ENCODE results near the gene EPO.

The EPO gene

DNA sequence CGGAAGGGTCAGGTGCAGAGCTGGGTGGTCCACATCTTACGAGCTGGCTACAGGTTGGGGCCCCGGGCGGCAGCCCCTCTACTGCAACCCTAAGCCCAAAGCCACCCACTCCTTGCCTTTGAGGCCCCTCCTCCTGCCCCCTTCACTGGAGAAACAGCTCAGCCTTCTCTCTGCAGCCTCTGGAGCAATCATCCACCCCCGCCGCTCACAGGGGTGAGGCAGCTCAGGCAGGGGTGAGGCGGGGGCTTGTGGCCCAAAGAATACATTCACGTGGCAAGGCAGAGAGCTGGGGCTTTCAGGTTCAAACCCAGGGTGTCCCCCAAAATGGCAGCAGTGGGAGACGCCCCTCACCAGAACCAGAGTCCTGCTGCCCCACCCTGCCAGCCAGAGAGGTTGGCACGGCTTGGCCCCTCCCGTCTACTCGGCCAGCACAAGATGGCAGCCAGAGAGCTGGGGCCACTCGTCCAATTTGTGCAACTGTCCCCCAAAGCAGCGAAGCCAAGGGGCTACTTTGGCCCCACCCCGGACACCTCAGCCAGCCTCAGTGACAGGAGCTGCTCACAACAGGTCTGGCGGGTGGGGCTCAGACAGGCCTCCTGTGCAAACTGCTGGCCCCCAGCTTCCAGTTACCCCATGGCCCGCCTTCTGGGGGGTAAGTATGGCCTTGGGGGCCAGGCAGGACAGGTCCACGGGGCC lies 39.5 kb upstream of the EPO start:
- Histone ChIP-seq H3K9ac (ENCODE audit: low read length) (no peak overlapping the region), H3K9me2 (replicated peaks; ENCODE audit: insufficient read depth, low read length) (no peaks in the 10 kb centered on the region), H3K9me3 (replicated peaks; ENCODE audit: insufficient read depth, low read length) (no peaks in the 10 kb centered on the region), H3F3A (ENCODE audit: insufficient read depth, low read length) (peaks cover 8% of the 10 kb centered on the region; the same call in 1 of the 2 replicates), H3K36me3 (replicated peaks; ENCODE audit: insufficient read depth, low read length) (no peaks in the 10 kb centered on the region), H4K20me1 (ENCODE audit: insufficient read depth, low read length) (no peaks in the 10 kb centered on the region), H3K4me2 (ENCODE audit: low read depth, low read length) (no peak overlapping the region), H3K27ac (ENCODE audit: low read length) (no peak overlapping the region), H2AFZ (ENCODE audit: low read length) (no peak overlapping the region), H3K27me3 (replicated peaks; ENCODE audit: insufficient read depth, low read length) (no peaks in the 10 kb centered on the region), H3K79me2 (ENCODE audit: low read length) (peaks cover 27% of the 10 kb centered on the region), H3K4me1 (ENCODE audit: low read length) (no peaks in the 10 kb centered on the region), H3K4me3 (ENCODE audit: low read length) (no peak overlapping the region)
- no peak for DNase-seq
- TF ChIP-seq, protein P1, sequence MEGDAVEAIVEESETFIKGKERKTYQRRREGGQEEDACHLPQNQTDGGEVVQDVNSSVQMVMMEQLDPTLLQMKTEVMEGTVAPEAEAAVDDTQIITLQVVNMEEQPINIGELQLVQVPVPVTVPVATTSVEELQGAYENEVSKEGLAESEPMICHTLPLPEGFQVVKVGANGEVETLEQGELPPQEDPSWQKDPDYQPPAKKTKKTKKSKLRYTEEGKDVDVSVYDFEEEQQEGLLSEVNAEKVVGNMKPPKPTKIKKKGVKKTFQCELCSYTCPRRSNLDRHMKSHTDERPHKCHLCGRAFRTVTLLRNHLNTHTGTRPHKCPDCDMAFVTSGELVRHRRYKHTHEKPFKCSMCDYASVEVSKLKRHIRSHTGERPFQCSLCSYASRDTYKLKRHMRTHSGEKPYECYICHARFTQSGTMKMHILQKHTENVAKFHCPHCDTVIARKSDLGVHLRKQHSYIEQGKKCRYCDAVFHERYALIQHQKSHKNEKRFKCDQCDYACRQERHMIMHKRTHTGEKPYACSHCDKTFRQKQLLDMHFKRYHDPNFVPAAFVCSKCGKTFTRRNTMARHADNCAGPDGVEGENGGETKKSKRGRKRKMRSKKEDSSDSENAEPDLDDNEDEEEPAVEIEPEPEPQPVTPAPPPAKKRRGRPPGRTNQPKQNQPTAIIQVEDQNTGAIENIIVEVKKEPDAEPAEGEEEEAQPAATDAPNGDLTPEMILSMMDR (IDR thresholded peaks at IDR 0.05; ENCODE audit: low read length): no peak
- TF ChIP-seq EZH2 (optimal IDR thresholded peaks at IDR 0.05; ENCODE audit: low read depth, low read length) (no peak), EZH2phosphoT487 (IDR thresholded peaks at IDR 0.05; ENCODE audit: low read length) (no peak)

DNA sequence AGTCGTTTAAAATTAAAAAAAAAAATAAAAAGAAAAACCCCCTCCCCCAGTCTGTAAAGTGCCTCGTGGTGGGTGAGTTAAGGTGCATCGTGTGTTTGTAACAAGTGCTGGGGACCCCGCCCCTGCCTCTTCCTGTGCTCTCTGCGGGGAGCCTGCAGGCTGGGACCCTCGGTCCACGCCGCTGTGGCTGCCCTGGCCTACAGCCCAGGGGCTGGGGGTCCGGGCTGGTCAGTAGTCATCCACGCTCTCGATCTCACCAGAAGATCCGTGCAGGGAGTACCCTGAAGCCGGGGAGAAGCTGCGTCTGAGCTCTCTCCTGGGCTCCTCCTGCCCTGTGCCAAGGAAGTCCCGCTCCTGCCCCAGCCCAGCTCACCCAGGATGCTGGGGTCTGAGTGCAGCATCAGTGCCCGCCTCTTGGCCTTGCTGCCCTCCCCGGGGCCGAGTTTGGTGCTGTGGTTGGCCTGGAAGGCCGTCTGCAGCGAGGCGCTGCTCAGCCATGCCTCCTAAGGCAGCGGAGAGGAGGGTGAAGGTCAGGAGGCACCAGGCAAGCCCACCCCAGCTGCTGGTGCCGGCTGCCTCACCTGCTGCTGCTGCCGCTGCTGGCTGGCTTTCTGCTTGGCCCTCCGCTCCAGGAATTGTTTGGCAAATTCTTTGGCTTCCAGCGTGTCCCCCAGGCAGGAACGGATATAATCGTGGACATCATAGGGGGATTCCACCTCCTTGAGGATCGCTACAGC lies 38.6 kb upstream of the EPO start:
- Histone ChIP-seq H3K4me3 (ENCODE audit: low read length) (no peak overlapping the region), H3K9me2 (replicated peaks; ENCODE audit: insufficient read depth, low read length) (no peaks in the 10 kb centered on the region), H2AFZ (ENCODE audit: low read length) (no peak overlapping the region), H3K9ac (ENCODE audit: low read length) (no peak overlapping the region), H4K20me1 (ENCODE audit: insufficient read depth, low read length) (no peaks in the 10 kb centered on the region), H3K27ac (ENCODE audit: low read length) (no peak overlapping the region), H3K4me1 (ENCODE audit: low read length) (no peaks in the 10 kb centered on the region), H3K27me3 (replicated peaks; ENCODE audit: insufficient read depth, low read length) (no peaks in the 10 kb centered on the region), H3K4me2 (ENCODE audit: low read depth, low read length) (no peak overlapping the region), H3F3A (ENCODE audit: insufficient read depth, low read length) (peaks cover 8% of the 10 kb centered on the region; the same call in 1 of the 2 replicates), H3K79me2 (ENCODE audit: low read length) (peaks cover 18% of the 10 kb centered on the region), H3K9me3 (replicated peaks; ENCODE audit: insufficient read depth, low read length) (no peaks in the 10 kb centered on the region), H3K36me3 (replicated peaks; ENCODE audit: insufficient read depth, low read length) (no peaks in the 10 kb centered on the region)
- no peak for DNase-seq
- TF ChIP-seq EZH2 (optimal IDR thresholded peaks at IDR 0.05; ENCODE audit: low read depth, low read length) (no peak), EZH2phosphoT487 (IDR thresholded peaks at IDR 0.05; ENCODE audit: low read length) (no peak)
- TF ChIP-seq, protein P1 (IDR thresholded peaks at IDR 0.05; ENCODE audit: low read length): no peak

DNA sequence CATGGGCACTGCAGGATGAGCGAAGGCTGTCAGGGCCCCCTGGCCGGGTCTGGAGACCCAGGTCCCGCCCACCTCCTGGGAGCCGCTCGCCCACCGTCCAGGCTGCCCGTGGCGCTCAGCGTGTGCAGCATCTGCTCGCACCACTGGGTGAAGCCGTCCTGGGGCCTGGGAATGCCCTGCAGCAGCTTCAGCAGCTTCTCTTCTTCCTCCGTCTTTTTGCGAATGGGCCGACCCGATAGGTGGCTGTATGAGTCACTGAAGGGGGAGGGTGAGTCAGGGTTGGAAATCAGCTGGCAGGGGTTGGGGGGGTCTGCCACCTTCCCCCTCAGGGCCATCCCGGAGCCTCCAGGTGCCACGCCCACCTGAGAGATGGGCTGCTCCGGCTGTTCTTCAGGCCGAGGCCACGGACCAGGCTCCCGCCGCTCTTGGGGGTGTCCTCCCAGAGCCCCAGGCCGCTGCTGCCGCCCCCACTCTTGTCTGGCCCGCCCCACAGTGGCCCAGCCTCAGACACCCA lies 38.0 kb upstream of the EPO start:
- H3K9me3 ChIP-seq (replicated peaks; ENCODE audit: insufficient read depth, low read length): no peaks in the 10 kb centered on the region
- no peaks in the 10 kb centered on the region for H3K36me3 ChIP-seq (replicated peaks; ENCODE audit: insufficient read depth, low read length)
- H4K20me1 ChIP-seq (ENCODE audit: insufficient read depth, low read length): no peaks in the 10 kb centered on the region
- DNase-seq: no peak
- H3K4me1 ChIP-seq (ENCODE audit: low read length): no peaks in the 10 kb centered on the region
- no peaks in the 10 kb centered on the region for H3K9me2 ChIP-seq (replicated peaks; ENCODE audit: insufficient read depth, low read length)
- H3K4me3 ChIP-seq (ENCODE audit: low read length): no peak overlapping the region
- H3F3A ChIP-seq (ENCODE audit: insufficient read depth, low read length): peaks cover 8% of the 10 kb centered on the region; the same call in 1 of the 2 replicates
- H3K79me2 ChIP-seq (ENCODE audit: low read length): peaks cover 12% of the 10 kb centered on the region
- TF ChIP-seq, protein P1 (IDR thresholded peaks at IDR 0.05; ENCODE audit: low read length): no peak
- TF ChIP-seq EZH2phosphoT487 (IDR thresholded peaks at IDR 0.05; ENCODE audit: low read length) (no peak), EZH2 (optimal IDR thresholded peaks at IDR 0.05; ENCODE audit: low read depth, low read length) (no peak)
- H3K27me3 ChIP-seq (replicated peaks; ENCODE audit: insufficient read depth, low read length): no peaks in the 10 kb centered on the region
- H3K9ac ChIP-seq (ENCODE audit: low read length): no peak overlapping the region
- no peak overlapping the region for H2AFZ ChIP-seq (ENCODE audit: low read length)
- no peak overlapping the region for H3K27ac ChIP-seq (ENCODE audit: low read length)
- no peak overlapping the region for H3K4me2 ChIP-seq (ENCODE audit: low read depth, low read length)
